ENCODE measurements around the gene ANKH.
A peak's percentile ranks its signal among the peaks of the same experiment; 100 is the strongest.

The ANKH gene

DNA sequence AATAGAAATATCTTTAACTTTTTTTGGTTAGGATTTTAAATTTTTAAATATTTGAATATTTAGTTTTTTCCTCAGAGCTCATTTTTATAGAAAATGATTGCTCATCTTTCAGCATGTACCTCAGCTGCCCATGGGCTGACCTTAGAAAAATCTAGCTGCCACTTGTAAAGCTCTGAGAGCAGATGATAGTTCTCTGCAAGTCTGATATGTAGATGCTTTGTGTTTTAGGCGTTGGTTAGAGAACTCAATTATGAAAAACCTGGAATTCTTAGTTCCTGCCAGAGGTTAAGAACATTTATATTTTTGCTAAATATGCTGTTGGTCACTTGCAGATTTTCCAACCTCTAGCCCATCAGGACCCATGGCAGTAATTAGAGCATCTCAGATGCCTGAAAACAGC lies 192.0 kb downstream of the ANKH start:
- ATAC-seq (ENCODE audit: low read depth) (no peak), DNase-seq (ENCODE audit: low spot score) (no peak)
- H3K4me1 ChIP-seq (ENCODE audit: insufficient read depth, poor library complexity, severe bottlenecking): peaks cover 23% of the 10 kb centered on the region
- no peaks in the 10 kb centered on the region for H3K27me3 ChIP-seq (ENCODE audit: insufficient read depth, poor library complexity, severe bottlenecking)
- no peaks in the 10 kb centered on the region for H3K9me3 ChIP-seq (ENCODE audit: severe bottlenecking)
- peaks cover 74% of the 10 kb centered on the region for H3K36me3 ChIP-seq (ENCODE audit: low read depth)
- no peak overlapping the region for H3K4me3 ChIP-seq (ENCODE audit: severe bottlenecking)
- TF ChIP-seq, protein P1, sequence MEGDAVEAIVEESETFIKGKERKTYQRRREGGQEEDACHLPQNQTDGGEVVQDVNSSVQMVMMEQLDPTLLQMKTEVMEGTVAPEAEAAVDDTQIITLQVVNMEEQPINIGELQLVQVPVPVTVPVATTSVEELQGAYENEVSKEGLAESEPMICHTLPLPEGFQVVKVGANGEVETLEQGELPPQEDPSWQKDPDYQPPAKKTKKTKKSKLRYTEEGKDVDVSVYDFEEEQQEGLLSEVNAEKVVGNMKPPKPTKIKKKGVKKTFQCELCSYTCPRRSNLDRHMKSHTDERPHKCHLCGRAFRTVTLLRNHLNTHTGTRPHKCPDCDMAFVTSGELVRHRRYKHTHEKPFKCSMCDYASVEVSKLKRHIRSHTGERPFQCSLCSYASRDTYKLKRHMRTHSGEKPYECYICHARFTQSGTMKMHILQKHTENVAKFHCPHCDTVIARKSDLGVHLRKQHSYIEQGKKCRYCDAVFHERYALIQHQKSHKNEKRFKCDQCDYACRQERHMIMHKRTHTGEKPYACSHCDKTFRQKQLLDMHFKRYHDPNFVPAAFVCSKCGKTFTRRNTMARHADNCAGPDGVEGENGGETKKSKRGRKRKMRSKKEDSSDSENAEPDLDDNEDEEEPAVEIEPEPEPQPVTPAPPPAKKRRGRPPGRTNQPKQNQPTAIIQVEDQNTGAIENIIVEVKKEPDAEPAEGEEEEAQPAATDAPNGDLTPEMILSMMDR (IDR thresholded peaks at IDR 0.05; ENCODE audit: poor library complexity, severe bottlenecking): no peak
- H3K27ac ChIP-seq (ENCODE audit: poor library complexity, severe bottlenecking): no peak overlapping the region

DNA sequence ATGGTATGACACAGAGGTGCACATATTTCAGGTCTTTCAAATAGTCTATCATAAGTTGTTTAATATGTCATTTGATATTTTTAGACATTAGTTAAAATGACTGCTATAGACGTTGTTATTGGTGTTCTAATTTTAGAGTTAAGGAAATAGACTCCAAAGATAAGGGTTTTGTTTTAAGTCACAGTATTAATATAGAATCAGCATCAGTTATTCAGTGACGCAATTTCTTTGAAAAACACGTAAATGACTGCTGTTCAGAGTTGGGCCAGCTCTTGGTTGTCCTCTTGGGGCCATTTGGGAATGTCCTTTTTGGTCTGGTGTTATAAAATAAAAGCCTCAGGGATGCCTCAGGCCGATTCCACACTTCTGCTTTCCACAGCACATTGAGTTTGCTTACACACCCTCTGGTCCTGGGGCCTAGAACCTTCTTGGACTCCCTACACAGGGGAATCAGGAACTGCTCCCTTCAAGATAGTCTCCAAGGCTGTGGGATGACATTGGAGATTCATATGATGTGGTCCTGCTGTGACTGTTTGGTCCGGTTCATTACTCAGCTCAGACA lies 192.7 kb downstream of the ANKH start:
- DNase-seq (ENCODE audit: low spot score) (no peak), ATAC-seq (ENCODE audit: low read depth) (no peak)
- Histone ChIP-seq H3K36me3 (ENCODE audit: low read depth) (peaks cover 76% of the 10 kb centered on the region), H3K27ac (ENCODE audit: poor library complexity, severe bottlenecking) (no peak overlapping the region), H3K4me3 (ENCODE audit: severe bottlenecking) (no peak overlapping the region), H3K9me3 (ENCODE audit: severe bottlenecking) (no peaks in the 10 kb centered on the region), H3K27me3 (ENCODE audit: insufficient read depth, poor library complexity, severe bottlenecking) (no peaks in the 10 kb centered on the region), H3K4me1 (ENCODE audit: insufficient read depth, poor library complexity, severe bottlenecking) (peaks cover 25% of the 10 kb centered on the region)
- TF ChIP-seq, protein P1 (IDR thresholded peaks at IDR 0.05; ENCODE audit: poor library complexity, severe bottlenecking): no peak

DNA sequence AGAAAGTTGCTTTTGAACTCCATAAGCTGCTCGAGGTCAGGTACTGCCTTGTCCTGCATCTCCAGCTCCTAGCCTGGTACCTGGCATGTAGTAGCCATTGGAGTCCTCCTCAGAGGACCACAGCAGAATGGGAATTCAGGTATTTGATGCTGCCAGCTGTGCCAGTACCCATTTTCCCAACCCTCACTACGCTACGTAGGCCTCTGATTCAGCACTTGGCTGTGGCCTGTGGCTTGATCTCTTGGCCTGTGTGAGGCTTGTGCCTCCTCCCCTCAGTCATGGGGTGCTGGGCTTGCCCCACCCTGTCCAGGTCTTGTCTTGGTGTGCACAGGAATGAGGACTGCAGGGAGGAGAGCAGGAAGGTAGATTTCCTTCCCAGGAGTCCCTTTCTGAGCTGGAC lies 195.3 kb downstream of the ANKH start:
- DNase-seq (ENCODE audit: low spot score): peak; percentile 81
- Histone ChIP-seq H3K9me3 (ENCODE audit: severe bottlenecking) (no peaks in the 10 kb centered on the region), H3K4me1 (ENCODE audit: insufficient read depth, poor library complexity, severe bottlenecking) (peaks cover 31% of the 10 kb centered on the region), H3K4me3 (ENCODE audit: severe bottlenecking) (no peak overlapping the region), H3K27ac (ENCODE audit: poor library complexity, severe bottlenecking) (peak overlapping the region; percentile 47), H3K36me3 (ENCODE audit: low read depth) (peaks cover 50% of the 10 kb centered on the region), H3K27me3 (ENCODE audit: insufficient read depth, poor library complexity, severe bottlenecking) (no peaks in the 10 kb centered on the region)
- TF ChIP-seq, protein P1 (IDR thresholded peaks at IDR 0.05; ENCODE audit: poor library complexity, severe bottlenecking): no peak
- peak; percentile 98 for ATAC-seq (ENCODE audit: low read depth)

DNA sequence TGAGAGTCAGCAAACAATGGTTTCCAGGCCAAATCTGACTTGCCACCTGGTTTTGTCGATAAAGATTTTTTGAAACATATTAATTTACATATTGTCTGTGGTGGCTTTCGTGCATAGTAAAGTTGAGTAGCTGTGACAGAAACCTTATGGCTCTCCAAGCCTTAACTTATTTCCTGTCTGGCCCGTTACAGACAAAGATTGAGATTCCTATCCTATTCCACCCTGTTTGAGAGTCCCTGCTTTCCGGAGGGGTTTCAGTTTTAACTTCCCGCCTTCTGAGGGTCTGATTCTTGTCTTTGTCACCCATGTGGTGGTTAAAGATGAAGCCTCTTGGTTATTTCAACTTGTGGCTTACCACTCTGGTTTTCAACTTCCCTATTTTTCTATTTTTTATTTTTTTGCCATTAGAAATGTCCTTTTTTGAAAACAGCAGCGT lies 195.7 kb downstream of the ANKH start:
- H3K27me3 ChIP-seq (ENCODE audit: insufficient read depth, poor library complexity, severe bottlenecking): no peaks in the 10 kb centered on the region
- no peak for DNase-seq (ENCODE audit: low spot score)
- no peaks in the 10 kb centered on the region for H3K9me3 ChIP-seq (ENCODE audit: severe bottlenecking)
- peaks cover 36% of the 10 kb centered on the region for H3K4me1 ChIP-seq (ENCODE audit: insufficient read depth, poor library complexity, severe bottlenecking)
- ATAC-seq (ENCODE audit: low read depth): no peak
- H3K27ac ChIP-seq (ENCODE audit: poor library complexity, severe bottlenecking): peak overlapping the region; percentile 47
- TF ChIP-seq, protein P1 (IDR thresholded peaks at IDR 0.05; ENCODE audit: poor library complexity, severe bottlenecking): no peak
- no peak overlapping the region for H3K4me3 ChIP-seq (ENCODE audit: severe bottlenecking)
- peaks cover 48% of the 10 kb centered on the region for H3K36me3 ChIP-seq (ENCODE audit: low read depth)

All from RWPE2 (cell line).